ENCODE measurements around the gene PSTPIP2. TPM values are rescaled to one million over a fixed set of nuclear protein-coding genes. Genes with fewer than 3 reads are reported as not detected.

Gene PSTPIP2
- total and polyA plus RNA-seq, 9 of the 15 experiments (the other 6 are each of a cell fraction or from before 2014, with no cell fraction given), result 14.0 to 45.7 (median 27.1) TPM

- TF ChIP-seq, protein P1, sequence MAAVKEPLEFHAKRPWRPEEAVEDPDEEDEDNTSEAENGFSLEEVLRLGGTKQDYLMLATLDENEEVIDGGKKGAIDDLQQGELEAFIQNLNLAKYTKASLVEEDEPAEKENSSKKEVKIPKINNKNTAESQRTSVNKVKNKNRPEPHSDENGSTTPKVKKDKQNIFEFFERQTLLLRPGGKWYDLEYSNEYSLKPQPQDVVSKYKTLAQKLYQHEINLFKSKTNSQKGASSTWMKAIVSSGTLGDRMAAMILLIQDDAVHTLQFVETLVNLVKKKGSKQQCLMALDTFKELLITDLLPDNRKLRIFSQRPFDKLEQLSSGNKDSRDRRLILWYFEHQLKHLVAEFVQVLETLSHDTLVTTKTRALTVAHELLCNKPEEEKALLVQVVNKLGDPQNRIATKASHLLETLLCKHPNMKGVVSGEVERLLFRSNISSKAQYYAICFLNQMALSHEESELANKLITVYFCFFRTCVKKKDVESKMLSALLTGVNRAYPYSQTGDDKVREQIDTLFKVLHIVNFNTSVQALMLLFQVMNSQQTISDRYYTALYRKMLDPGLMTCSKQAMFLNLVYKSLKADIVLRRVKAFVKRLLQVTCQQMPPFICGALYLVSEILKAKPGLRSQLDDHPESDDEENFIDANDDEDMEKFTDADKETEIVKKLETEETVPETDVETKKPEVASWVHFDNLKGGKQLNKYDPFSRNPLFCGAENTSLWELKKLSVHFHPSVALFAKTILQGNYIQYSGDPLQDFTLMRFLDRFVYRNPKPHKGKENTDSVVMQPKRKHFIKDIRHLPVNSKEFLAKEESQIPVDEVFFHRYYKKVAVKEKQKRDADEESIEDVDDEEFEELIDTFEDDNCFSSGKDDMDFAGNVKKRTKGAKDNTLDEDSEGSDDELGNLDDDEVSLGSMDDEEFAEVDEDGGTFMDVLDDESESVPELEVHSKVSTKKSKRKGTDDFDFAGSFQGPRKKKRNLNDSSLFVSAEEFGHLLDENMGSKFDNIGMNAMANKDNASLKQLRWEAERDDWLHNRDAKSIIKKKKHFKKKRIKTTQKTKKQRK (IDR thresholded peaks at IDR 0.05; ENCODE audit: borderline replicate concordance, low read depth, low read length), result no peak
- no peak for TF ChIP-seq BDP1 (IDR thresholded peaks at IDR 0.05; ENCODE audit: insufficient read depth, insufficient read length)
- TF ChIP-seq HIVEP1 (CRISPR knock-in tag; IDR thresholded peaks at IDR 0.05), result no peak
- TF ChIP-seq POLR2G (IDR thresholded peaks at IDR 0.05; ENCODE audit: low read depth, low read length), result peak; percentile 92
- no peak for TF ChIP-seq ZNF764 (CRISPR knock-in tag; IDR thresholded peaks at IDR 0.05; ENCODE audit: low read depth)
- no peak for TF ChIP-seq KHSRP (IDR thresholded peaks at IDR 0.05)
- TF ChIP-seq, protein P2, sequence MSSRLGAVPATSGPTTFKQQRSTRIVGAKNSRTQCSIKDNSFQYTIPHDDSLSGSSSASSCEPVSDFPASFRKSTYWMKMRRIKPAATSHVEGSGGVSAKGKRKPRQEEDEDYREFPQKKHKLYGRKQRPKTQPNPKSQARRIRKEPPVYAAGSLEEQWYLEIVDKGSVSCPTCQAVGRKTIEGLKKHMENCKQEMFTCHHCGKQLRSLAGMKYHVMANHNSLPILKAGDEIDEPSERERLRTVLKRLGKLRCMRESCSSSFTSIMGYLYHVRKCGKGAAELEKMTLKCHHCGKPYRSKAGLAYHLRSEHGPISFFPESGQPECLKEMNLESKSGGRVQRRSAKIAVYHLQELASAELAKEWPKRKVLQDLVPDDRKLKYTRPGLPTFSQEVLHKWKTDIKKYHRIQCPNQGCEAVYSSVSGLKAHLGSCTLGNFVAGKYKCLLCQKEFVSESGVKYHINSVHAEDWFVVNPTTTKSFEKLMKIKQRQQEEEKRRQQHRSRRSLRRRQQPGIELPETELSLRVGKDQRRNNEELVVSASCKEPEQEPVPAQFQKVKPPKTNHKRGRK (tag; IDR thresholded peaks at IDR 0.05), result no peak
- TF ChIP-seq TCF7 (IDR thresholded peaks at IDR 0.05; ENCODE audit: borderline replicate concordance), result no peak
- 0 out of 2 replicates have a peak, but pooled peaks have one; percentile 3 for TF ChIP-seq NCOR1 (IDR thresholded peaks at IDR 0.05)
- TF ChIP-seq ETV1 (tag; conservative IDR thresholded peaks at IDR 0.05; ENCODE audit: low read depth), result no peak
- peak in 1 of 2 experiments; percentile 22; a peak in 3 of 4 replicates for TF ChIP-seq MAZ (CRISPR knock-in tag; conservative IDR thresholded peaks at IDR 0.05 in 1 of 2, IDR thresholded peaks at IDR 0.05 in 1 of 2)
- no peak for TF ChIP-seq ETS2 (tag; IDR thresholded peaks at IDR 0.05; ENCODE audit: borderline replicate concordance, poor library complexity, severe bottlenecking)
- no peak for TF ChIP-seq C11orf30 (IDR thresholded peaks at IDR 0.05; ENCODE audit: low read depth)
- TF ChIP-seq EWSR1 (IDR thresholded peaks at IDR 0.05; ENCODE audit: borderline replicate concordance, low read depth, partially characterized antibody), result no peak
- TF ChIP-seq, protein P3, sequence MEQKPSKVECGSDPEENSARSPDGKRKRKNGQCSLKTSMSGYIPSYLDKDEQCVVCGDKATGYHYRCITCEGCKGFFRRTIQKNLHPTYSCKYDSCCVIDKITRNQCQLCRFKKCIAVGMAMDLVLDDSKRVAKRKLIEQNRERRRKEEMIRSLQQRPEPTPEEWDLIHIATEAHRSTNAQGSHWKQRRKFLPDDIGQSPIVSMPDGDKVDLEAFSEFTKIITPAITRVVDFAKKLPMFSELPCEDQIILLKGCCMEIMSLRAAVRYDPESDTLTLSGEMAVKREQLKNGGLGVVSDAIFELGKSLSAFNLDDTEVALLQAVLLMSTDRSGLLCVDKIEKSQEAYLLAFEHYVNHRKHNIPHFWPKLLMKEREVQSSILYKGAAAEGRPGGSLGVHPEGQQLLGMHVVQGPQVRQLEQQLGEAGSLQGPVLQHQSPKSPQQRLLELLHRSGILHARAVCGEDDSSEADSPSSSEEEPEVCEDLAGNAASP (IDR thresholded peaks at IDR 0.05), result no peak
- TF ChIP-seq HMGN3 (IDR thresholded peaks at IDR 0.05; ENCODE audit: borderline replicate concordance, extremely low read depth, insufficient read length, low read depth, low read length), result peak; percentile 40
Measured at GRCh38 chr18:46097801-46098615, 25.9 kb upstream of the PSTPIP2 start, which contains the start of gene ATP5F1A (continued).
